Osteoblast (primary cell): ENCODE measurements around the gene KRTAP5-7. TPM values are rescaled to one million over a fixed set of nuclear protein-coding genes. Genes with fewer than 3 reads are reported as not detected.

ENCODE experiments used
- DNase-seq: peaks from one replicate; pipeline ENCODE4 v3.0.0; 2011; ENCODE audit warnings: low spot score, mixed read lengths; ENCODE audit not compliant: insufficient read length; ENCODE audit errors: missing footprints
- H2AFZ ChIP-seq: 2 replicates; pipeline ENCODE4 v1.6.0; 2011; ENCODE audit warnings: mild to moderate bottlenecking, low read length
- H3K27ac ChIP-seq: 2 replicates; pipeline ENCODE4 v1.5.1; 2011; ENCODE audit warnings: mild to moderate bottlenecking, low read depth, low read length, moderate library complexity
- H3K27me3 ChIP-seq: 2 replicates; pipeline ENCODE4 v1.6.0; 2012; ENCODE audit warnings: mild to moderate bottlenecking, control low read depth, inconsistent platforms, low read length, moderate library complexity; ENCODE audit not compliant: insufficient read depth
- H3K36me3 ChIP-seq: 2 replicates; pipeline ENCODE4 v1.5.1; 2011; ENCODE audit warnings: mild to moderate bottlenecking, low read length, control low read depth, moderate library complexity; ENCODE audit not compliant: insufficient read depth
- H3K4me1 ChIP-seq: 2 replicates; pipeline ENCODE4 v1.5.1; 2011; ENCODE audit warnings: mild to moderate bottlenecking, low read length, control low read depth, moderate library complexity; ENCODE audit not compliant: insufficient read depth
- H3K4me2 ChIP-seq: 2 replicates; pipeline ENCODE4 v1.6.0; 2011; ENCODE audit warnings: mild to moderate bottlenecking, low read length; ENCODE audit not compliant: insufficient read depth
- H3K4me3 ChIP-seq: fragments of 200-600 bp; sonication (generic); 3 replicates; pipeline ENCODE4 v1.5.1; 2012; ENCODE audit warnings: mild to moderate bottlenecking, low read length, inconsistent platforms; ENCODE audit not compliant: insufficient read depth
- H3K79me2 ChIP-seq: 2 replicates; pipeline ENCODE4 v1.6.0; 2012; ENCODE audit warnings: mild to moderate bottlenecking, low read length, control low read depth, inconsistent platforms; ENCODE audit not compliant: insufficient read depth
- H3K9me3 ChIP-seq: 2 replicates; pipeline ENCODE4 v1.5.1; 2011; ENCODE audit warnings: low read depth, low read length, control low read depth
- H4K20me1 ChIP-seq: 2 replicates; pipeline ENCODE4 v1.6.0; 2012; ENCODE audit warnings: mild to moderate bottlenecking, low read length, control low read depth; ENCODE audit not compliant: insufficient read depth
- total RNA-seq: library from RNA; depleted of rRNA; stranded (reverse); fragments of >200 nt; gene quantifications from 2 replicates; pipeline ENCODE4 v1.2.3, GENCODE V29; 2012
- TF ChIP-seq, protein P1 (sequence below): IDR thresholded peaks from 2 replicates; pipeline ENCODE4 v1.5.1; 2011; ENCODE audit warnings: mild to moderate bottlenecking, low read depth, low read length, moderate library complexity; ENCODE audit errors: extremely low read depth

The KRTAP5-7 gene
- total RNA-seq, 1 donor = 0.36 TPM

- H4K20me1 ChIP-seq = no peaks in the 10 kb centered on the region
- no peak overlapping the region for H3K27ac ChIP-seq
- TF ChIP-seq, protein P1, sequence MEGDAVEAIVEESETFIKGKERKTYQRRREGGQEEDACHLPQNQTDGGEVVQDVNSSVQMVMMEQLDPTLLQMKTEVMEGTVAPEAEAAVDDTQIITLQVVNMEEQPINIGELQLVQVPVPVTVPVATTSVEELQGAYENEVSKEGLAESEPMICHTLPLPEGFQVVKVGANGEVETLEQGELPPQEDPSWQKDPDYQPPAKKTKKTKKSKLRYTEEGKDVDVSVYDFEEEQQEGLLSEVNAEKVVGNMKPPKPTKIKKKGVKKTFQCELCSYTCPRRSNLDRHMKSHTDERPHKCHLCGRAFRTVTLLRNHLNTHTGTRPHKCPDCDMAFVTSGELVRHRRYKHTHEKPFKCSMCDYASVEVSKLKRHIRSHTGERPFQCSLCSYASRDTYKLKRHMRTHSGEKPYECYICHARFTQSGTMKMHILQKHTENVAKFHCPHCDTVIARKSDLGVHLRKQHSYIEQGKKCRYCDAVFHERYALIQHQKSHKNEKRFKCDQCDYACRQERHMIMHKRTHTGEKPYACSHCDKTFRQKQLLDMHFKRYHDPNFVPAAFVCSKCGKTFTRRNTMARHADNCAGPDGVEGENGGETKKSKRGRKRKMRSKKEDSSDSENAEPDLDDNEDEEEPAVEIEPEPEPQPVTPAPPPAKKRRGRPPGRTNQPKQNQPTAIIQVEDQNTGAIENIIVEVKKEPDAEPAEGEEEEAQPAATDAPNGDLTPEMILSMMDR = no peak
- no peaks in the 10 kb centered on the region for H3K36me3 ChIP-seq
- H3K79me2 ChIP-seq = no peaks in the 10 kb centered on the region
- H3K9me3 ChIP-seq = no peaks in the 10 kb centered on the region
- H2AFZ ChIP-seq = no peak overlapping the region
- no peaks in the 10 kb centered on the region for H3K4me1 ChIP-seq
- H3K4me3 ChIP-seq = no peak overlapping the region
- H3K4me2 ChIP-seq = no peak overlapping the region
- H3K27me3 ChIP-seq = peaks cover 4% of the 10 kb centered on the region
- no peak for DNase-seq
These were observed 16.1 kb downstream of the KRTAP5-7 start for GRCh38 chr11:71542879-71543777.

- H3K36me3 ChIP-seq = no peaks in the 10 kb centered on the region
- TF ChIP-seq, protein P1 = no peak
- no peak overlapping the region for H3K27ac ChIP-seq
- no peaks in the 10 kb centered on the region for H3K4me1 ChIP-seq
- no peaks in the 10 kb centered on the region for H4K20me1 ChIP-seq
- no peak overlapping the region for H3K4me3 ChIP-seq
- H3K79me2 ChIP-seq = no peaks in the 10 kb centered on the region
- H2AFZ ChIP-seq = no peak overlapping the region
- H3K9me3 ChIP-seq = no peaks in the 10 kb centered on the region
- no peak for DNase-seq
- H3K27me3 ChIP-seq = peaks cover 4% of the 10 kb centered on the region
- H3K4me2 ChIP-seq = no peak overlapping the region
These were observed 16.8 kb downstream of the KRTAP5-7 start for GRCh38 chr11:71543866-71544265.

- TF ChIP-seq, protein P1 = no peak
- Histone ChIP-seq H3K4me2 (no peak overlapping the region), H3K27me3 (peaks cover 4% of the 10 kb centered on the region), H3K4me1 (no peaks in the 10 kb centered on the region), H3K27ac (no peak overlapping the region), H3K79me2 (no peaks in the 10 kb centered on the region), H4K20me1 (no peaks in the 10 kb centered on the region), H2AFZ (no peak overlapping the region), H3K36me3 (no peaks in the 10 kb centered on the region), H3K4me3 (no peak overlapping the region), H3K9me3 (no peaks in the 10 kb centered on the region)
- no peak for DNase-seq
These were observed 17.6 kb downstream of the KRTAP5-7 start for GRCh38 chr11:71544525-71545214.

GRCh38 chr11:71545405-71545966 is 18.4 kb downstream of the KRTAP5-7 start:
- Histone ChIP-seq H3K4me3 (no peak overlapping the region), H3K79me2 (no peaks in the 10 kb centered on the region), H3K27ac (no peak overlapping the region), H3K36me3 (no peaks in the 10 kb centered on the region), H3K27me3 (peaks cover 12% of the 10 kb centered on the region), H2AFZ (no peak overlapping the region), H3K4me1 (no peaks in the 10 kb centered on the region), H3K4me2 (no peak overlapping the region), H3K9me3 (no peaks in the 10 kb centered on the region), H4K20me1 (no peaks in the 10 kb centered on the region)
- no peak for DNase-seq
- TF ChIP-seq, protein P1 = no peak
